ENCODE measurements around the gene PTGES2.
"Not testable (repeated sequence)": the region's sequence is repeated elsewhere in the genome, so short reads cannot be mapped to it uniquely, and the experiment has no call there.

PTGES2 gene

GRCh38 chr9:128088253-128088945 is 39.1 kb downstream of the PTGES2 start:
- DNase-seq (ENCODE audit: low read depth, low spot score) = no peak

GRCh38 chr9:128087262-128087661 is 40.3 kb downstream of the PTGES2 start:
- DNase-seq (ENCODE audit: low read depth, low spot score) = no peak

DNA sequence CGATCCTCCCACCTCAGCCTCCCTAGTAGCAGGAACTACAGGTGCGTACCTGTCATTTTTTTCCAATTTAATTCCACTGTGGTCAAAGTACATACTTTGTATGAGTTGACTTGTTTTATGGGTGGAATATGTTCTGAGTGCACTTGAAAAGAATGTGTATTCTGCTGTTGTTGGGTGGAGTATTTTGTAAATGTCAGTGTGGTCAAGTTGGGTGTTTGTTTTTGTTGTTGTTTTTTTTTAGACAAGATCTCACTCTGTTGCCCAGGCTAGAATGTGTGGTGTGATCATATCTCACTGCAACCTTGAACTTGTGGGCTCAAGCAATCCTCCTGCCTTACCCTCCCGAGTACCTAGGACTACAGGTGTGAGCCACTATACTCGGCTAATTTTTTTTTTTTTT is 41.6 kb downstream of the PTGES2 start:
- no peak for DNase-seq (ENCODE audit: low read depth, low spot score)

DNA sequence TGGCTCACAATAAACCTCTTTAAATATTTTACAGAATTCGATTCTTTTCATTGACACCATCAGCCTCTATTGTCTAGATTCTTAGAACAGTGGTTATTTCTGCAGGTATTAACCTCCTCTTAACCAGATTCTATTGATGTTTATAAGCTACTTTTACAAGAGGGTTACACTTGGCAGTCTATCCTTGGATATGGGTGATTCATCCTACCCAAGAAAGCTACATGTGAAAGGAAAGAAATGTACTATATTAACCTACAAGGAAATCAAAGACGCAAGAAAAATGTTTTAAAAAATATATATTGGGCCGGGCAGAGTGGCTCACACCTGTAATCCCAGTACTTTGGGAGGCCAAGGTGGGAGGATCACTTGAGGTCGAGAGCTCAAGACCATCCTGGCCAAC is 42.8 kb downstream of the PTGES2 start:
- no peak for DNase-seq (ENCODE audit: low read depth, low spot score)

GRCh38 chr9:128082151-128082550 is 45.4 kb downstream of the PTGES2 start:
- DNase-seq (ENCODE audit: low read depth, low spot score) = no peak

- no peak for DNase-seq (ENCODE audit: low read depth, low spot score)
These were observed 46.5 kb downstream of the PTGES2 start for GRCh38 chr9:128081056-128081455.

DNA sequence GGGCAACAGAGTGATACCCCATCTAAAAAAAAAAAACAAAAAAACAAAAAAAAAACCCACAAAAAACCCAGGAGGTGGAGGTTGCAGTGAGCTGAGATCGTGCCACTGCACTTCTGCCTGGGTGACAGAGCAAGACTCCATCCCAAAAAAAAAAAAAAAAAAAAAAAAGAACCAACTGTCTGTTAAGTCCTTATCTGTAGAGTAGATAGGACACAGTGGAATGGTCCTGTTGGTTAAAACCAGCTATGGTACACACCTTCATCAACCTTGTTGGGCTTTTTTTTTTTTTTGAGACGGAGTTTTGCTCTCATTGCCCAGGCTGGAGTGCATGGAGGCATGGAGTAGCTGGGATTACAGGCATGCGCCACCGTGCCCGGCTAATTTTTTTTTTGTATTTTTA is 47.3 kb downstream of the PTGES2 start:
- no peak for DNase-seq (ENCODE audit: low read depth, low spot score)

GRCh38 chr9:128078504-128079434 is 48.8 kb downstream of the PTGES2 start:
- DNase-seq (ENCODE audit: low read depth, low spot score) = no peak

DNA sequence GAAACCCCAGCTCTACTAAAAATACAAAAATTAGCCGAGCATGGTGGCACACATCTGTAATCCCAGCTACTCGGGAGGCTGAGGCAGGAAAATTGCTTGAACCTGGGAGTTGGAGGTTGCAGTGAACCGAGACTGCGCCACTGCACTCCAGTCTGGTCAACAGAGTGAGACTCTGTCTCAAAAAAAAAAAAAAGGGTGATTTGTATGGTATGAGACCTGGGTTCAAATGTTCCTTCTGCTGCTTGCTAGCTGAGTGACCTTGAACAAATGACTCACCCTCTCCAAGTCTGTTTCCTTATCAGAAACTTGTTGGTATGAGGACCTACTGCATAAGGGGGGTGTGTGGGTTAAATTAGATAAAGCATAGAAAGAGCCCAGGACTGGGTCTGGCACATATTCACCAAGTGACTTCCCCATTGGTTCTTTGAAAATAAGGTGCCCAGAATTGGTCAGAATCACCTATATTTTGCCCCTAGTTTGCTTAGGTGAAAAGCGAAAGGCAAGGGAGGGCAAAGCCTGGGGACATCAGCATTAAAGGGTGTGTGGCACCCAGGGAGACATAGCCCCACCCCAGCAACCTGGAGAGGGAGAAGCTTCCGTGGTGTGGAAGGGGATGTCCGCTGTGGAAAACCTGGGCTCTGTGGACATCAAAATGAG is 49.6 kb downstream of the PTGES2 start:
- no peak for DNase-seq (ENCODE audit: low read depth, low spot score)

DNA sequence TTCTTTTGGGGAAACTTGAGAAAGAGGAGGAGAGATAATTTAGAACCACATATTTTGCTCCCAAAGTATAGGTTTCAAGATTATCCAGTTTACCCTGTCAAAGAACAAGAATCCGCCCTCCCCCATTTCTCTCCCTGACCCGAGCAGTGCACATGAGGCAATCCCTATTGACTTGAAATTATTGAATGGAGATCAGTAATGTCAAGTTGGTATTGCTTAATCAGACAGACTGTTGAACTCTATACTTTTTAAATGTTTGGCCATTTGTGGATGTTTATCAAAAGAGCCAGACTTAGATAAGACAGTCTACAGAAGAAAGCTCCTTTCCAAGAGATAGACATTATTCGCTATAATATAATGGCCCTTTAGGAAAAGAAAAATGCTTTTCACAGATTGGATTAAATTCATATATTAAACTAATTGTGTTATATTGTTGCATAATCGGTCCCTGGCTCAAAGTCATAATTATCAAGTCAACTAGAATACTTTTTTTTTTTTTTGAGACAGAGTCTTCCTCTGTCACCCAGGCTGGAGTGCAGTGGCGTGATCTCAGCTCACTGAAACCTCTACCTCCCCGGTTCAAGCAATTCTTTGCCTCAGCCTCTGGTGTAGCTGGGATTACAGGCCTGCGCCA is 54.2 kb downstream of the PTGES2 start:
- DNase-seq (ENCODE audit: low read depth, low spot score) = no peak

- no peak for DNase-seq (ENCODE audit: low read depth, low spot score)
These were observed 55.1 kb downstream of the PTGES2 start for GRCh38 chr9:128072144-128073021.

GRCh38 chr9:128071475-128071874 is 56.1 kb downstream of the PTGES2 start:
- DNase-seq (ENCODE audit: low read depth, low spot score) = not testable (repeated sequence)

GRCh38 chr9:128070874-128071273 is 56.7 kb downstream of the PTGES2 start:
- DNase-seq (ENCODE audit: low read depth, low spot score) = no peak
